Vagina (tissue), 2 donors: ENCODE measurements around the gene STXBP6. TPM values are rescaled to one million over a fixed set of nuclear protein-coding genes. Genes with fewer than 3 reads are reported as not detected.

Source experiments
- DNase-seq, 2 donors: peaks; one replicate each; pipeline ENCODE4 v3.0.0-alpha.2; 2017; ENCODE audit errors: extremely low spot score in 2 of 2
- H3K27ac ChIP-seq: fragments of 200-600 bp; sonication (generic); one replicate; pipeline ENCODE4 v1.5.1; 2019
- H3K27me3 ChIP-seq: fragments of 200-600 bp; sonication (generic); one replicate; pipeline ENCODE4 v1.5.1; 2019
- H3K36me3 ChIP-seq, 2 donors: fragments of 200-600 bp; sonication (generic); one replicate each; pipeline ENCODE4 v1.5.1; 2017 to 2019
- H3K4me1 ChIP-seq: fragments of 200-600 bp; sonication (generic); one replicate; pipeline ENCODE4 v1.5.1; 2019
- H3K4me3 ChIP-seq, 2 donors: fragments of 200-600 bp; sonication (generic); 1 replicate in 1 of 2; 2 replicates in 1 of 2; pipeline ENCODE4 v1.5.1; 2016 to 2019
- H3K9me3 ChIP-seq: fragments of 200-600 bp; sonication (generic); one replicate; pipeline ENCODE4 v1.5.1; 2019
- POLR2A ChIP-seq, 2 donors: fragments of 450-650 bp; IDR thresholded peaks; one replicate each; pipeline ENCODE4 v1.6.1; 2017; ENCODE audit warnings: antibody characterized with exemption in 2 of 2, mild to moderate bottlenecking in 2 of 2, moderate library complexity in 2 of 2
- POLR2AphosphoS5 ChIP-seq, 2 donors: sonication (generic); formaldehyde crosslinking; IDR thresholded peaks; one replicate each; pipeline ENCODE4 v1.9.0; 2017; ENCODE audit warnings: antibody characterized with exemption in 2 of 2, mild to moderate bottlenecking in 2 of 2, low read depth in 1 of 2; ENCODE audit not compliant: insufficient read depth in 1 of 2
- intact Hi-C: fragments of 100-400 bp; cut with DNase I; formaldehyde crosslinking; loops from one replicate; pipeline ENCODE4 v1.15.1; 2023
- total RNA-seq: library from RNA; depleted of rRNA; stranded (reverse); fragments of >200 nt; gene quantifications from one replicate; pipeline ENCODE4 v1.2.3, GENCODE V29; 2016
- TF ChIP-seq, protein P1 (sequence below), 3 experiments: fragments of 450-650 bp in 2 of 3; fragments of 200-600 bp in 1 of 3; sonication (generic) in 1 of 3; IDR thresholded peaks; one replicate each; pipeline ENCODE4 v1.5.1; 2017 to 2019; ENCODE audit warnings: antibody characterized with exemption in 3 of 3, mild to moderate bottlenecking in 2 of 3, moderate library complexity in 2 of 3

Gene STXBP6
- total RNA-seq, 1 donor from 2014 or later: 4.4 TPM

- H3K27me3 ChIP-seq: no peaks in the 10 kb centered on the region
- TF ChIP-seq, protein P1, sequence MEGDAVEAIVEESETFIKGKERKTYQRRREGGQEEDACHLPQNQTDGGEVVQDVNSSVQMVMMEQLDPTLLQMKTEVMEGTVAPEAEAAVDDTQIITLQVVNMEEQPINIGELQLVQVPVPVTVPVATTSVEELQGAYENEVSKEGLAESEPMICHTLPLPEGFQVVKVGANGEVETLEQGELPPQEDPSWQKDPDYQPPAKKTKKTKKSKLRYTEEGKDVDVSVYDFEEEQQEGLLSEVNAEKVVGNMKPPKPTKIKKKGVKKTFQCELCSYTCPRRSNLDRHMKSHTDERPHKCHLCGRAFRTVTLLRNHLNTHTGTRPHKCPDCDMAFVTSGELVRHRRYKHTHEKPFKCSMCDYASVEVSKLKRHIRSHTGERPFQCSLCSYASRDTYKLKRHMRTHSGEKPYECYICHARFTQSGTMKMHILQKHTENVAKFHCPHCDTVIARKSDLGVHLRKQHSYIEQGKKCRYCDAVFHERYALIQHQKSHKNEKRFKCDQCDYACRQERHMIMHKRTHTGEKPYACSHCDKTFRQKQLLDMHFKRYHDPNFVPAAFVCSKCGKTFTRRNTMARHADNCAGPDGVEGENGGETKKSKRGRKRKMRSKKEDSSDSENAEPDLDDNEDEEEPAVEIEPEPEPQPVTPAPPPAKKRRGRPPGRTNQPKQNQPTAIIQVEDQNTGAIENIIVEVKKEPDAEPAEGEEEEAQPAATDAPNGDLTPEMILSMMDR (IDR thresholded peaks at IDR 0.05): no peak
- no peak for TF ChIP-seq POLR2A (IDR thresholded peaks at IDR 0.05)
- TF ChIP-seq POLR2AphosphoS5 (IDR thresholded peaks at IDR 0.05; ENCODE audit: insufficient read depth in 1 of 2, low read depth in 1 of 2): no peak
- intact Hi-C loops: loop anchor here (5.0 kb wide), 1 partner anchor 233 kb away; no protein-coding TSS in a partner anchor
Measured at GRCh38 chr14:24918822-24919221, 131.1 kb downstream of the STXBP6 start.

DNA sequence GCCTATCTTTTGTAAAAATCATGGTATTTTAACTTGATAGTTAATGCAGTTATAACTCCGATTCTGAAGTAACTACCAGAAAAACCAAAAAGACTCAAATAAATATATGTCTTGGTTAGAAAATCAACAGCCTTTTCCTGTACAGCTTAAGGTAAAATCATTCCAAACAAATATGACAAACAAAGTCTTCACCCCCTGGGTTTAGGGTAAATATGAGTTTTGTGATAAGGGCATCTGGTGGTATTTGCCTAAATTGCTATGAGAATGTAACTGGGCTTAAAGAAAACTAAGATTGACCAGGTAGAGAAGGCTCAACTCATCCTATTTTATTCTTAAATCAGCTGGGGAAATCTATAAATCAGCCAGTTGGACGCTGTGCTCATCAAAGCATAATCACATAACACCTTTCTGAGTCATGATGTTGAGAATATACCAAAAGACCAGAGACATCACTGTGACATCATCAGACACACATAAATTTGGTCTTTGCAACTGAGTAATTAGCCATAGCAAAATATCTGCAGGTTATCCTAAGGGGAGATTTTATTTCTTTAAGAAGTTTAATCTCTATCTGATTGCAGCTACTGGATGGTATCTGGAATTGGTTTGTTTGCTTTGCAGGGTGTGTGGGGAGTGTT lies 133.9 kb downstream of the STXBP6 start:
- H3K36me3 ChIP-seq: no peaks in the 10 kb centered on the region
- TF ChIP-seq POLR2A (IDR thresholded peaks at IDR 0.05): no peak
- no peak for TF ChIP-seq POLR2AphosphoS5 (IDR thresholded peaks at IDR 0.05; ENCODE audit: insufficient read depth in 1 of 2, low read depth in 1 of 2)
- TF ChIP-seq, protein P1 (IDR thresholded peaks at IDR 0.05): no peak
- no peak overlapping the region for H3K4me3 ChIP-seq
- intact Hi-C loops: loop anchor here (5.0 kb wide), 1 partner anchor 236 kb away; no protein-coding TSS in a partner anchor
- H3K4me1 ChIP-seq: peaks cover 10% of the 10 kb centered on the region
- no peak overlapping the region for H3K27ac ChIP-seq
- H3K9me3 ChIP-seq: no peaks in the 10 kb centered on the region
- no peaks in the 10 kb centered on the region for H3K27me3 ChIP-seq
- DNase-seq: no peak

More at GRCh38 chr14:24918822-24919221, 131.1 kb downstream of the STXBP6 start:
- Histone ChIP-seq H3K9me3 (no peaks in the 10 kb centered on the region), H3K36me3 (no peaks in the 10 kb centered on the region), H3K4me3 (no peak overlapping the region), H3K4me1 (no peaks in the 10 kb centered on the region), H3K27ac (no peak overlapping the region)
- no peak for DNase-seq

DNA sequence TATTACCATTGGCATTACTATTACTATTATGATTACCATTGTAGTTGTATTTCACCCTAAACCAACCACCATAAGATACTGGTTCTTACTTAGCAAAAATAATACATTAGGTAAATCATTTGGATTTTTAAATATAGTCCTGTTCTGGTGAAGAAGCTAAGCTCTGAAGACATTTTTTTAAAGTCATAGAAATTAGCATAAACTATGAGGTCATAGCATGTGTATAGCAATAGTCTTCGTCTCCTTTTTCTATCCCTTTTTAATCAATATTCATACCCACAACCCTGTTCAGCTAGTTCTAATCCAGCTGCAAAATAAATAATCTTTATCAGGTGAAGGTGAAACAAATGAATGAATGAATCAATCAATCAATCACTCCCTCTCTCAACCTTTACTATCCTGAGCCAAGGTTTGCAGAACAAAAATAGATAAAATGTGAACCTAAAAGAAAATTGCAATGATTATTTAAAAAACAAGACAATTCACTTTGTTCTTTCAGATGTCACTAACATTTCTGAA lies 134.5 kb downstream of the STXBP6 start:
- DNase-seq: no peak
- no peaks in the 10 kb centered on the region for H3K9me3 ChIP-seq
- intact Hi-C loops: loop anchor here (5.0 kb wide), 1 partner anchor 237 kb away; no protein-coding TSS in a partner anchor
- no peaks in the 10 kb centered on the region for H3K27me3 ChIP-seq
- H3K27ac ChIP-seq: no peak overlapping the region
- peaks cover 13% of the 10 kb centered on the region for H3K4me1 ChIP-seq
- TF ChIP-seq POLR2A (IDR thresholded peaks at IDR 0.05): no peak
- no peak for TF ChIP-seq POLR2AphosphoS5 (IDR thresholded peaks at IDR 0.05; ENCODE audit: insufficient read depth in 1 of 2, low read depth in 1 of 2)
- TF ChIP-seq, protein P1 (IDR thresholded peaks at IDR 0.05): no peak
- H3K4me3 ChIP-seq: no peak overlapping the region
- H3K36me3 ChIP-seq: no peaks in the 10 kb centered on the region

DNA sequence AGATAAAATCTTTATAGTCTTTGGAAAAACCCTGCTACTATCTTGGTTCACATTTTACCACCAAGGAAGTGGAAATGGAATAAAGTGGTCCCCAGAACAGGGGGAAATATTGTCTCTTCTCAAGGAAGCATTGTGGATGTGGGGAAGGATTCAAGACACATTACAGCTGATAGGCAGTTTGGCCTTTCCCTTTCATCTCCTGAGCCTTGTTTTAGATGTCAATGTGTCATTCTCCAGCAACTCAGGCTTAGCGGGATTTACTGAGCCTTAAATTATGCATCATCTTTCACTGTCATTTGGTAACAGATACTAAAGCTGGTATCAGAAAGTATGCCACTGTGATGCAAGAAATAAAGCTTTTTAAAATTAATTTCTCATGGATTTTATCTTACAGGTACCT lies 136.2 kb downstream of the STXBP6 start:
- no peak for TF ChIP-seq POLR2A (IDR thresholded peaks at IDR 0.05)
- TF ChIP-seq POLR2AphosphoS5 (IDR thresholded peaks at IDR 0.05; ENCODE audit: insufficient read depth in 1 of 2, low read depth in 1 of 2): no peak
- Histone ChIP-seq H3K4me3 (no peak overlapping the region), H3K27ac (no peak overlapping the region), H3K36me3 (no peaks in the 10 kb centered on the region), H3K27me3 (no peaks in the 10 kb centered on the region), H3K9me3 (no peaks in the 10 kb centered on the region), H3K4me1 (peaks cover 13% of the 10 kb centered on the region)
- DNase-seq: no peak
- intact Hi-C loops: no loop called here

DNA sequence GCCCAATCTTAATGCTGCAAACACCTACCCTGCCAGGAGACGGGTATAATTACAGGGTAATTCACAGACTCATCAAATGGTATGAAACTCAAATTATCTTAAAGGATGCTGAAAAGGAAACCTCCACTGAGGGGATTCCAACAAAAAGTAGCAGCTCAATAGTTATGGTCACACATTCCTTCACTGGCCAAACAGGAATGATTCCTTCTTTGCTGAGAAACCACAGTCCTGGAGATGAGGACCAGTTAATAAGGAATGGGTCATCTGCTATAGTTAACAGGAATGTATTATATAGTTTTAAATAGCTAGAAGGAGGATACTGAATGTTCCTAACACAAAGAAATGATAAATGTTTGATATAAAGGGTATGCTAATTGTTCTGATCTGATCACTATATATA lies 136.9 kb downstream of the STXBP6 start:
- Histone ChIP-seq H3K36me3 (no peaks in the 10 kb centered on the region), H3K27me3 (no peaks in the 10 kb centered on the region), H3K4me1 (peaks cover 13% of the 10 kb centered on the region), H3K4me3 (no peak overlapping the region), H3K27ac (no peak overlapping the region), H3K9me3 (no peaks in the 10 kb centered on the region)
- TF ChIP-seq POLR2AphosphoS5 (IDR thresholded peaks at IDR 0.05; ENCODE audit: insufficient read depth in 1 of 2, low read depth in 1 of 2) (no peak), POLR2A (IDR thresholded peaks at IDR 0.05) (no peak)
- TF ChIP-seq, protein P1 (IDR thresholded peaks at IDR 0.05): no peak
- intact Hi-C loops: no loop called here
- DNase-seq: no peak
